Limb (tissue), 2 donors: ENCODE measurements around the gene PPP1R14C.

ENCODE experiments used
- DNase-seq, 2 donors: peaks; one replicate each; pipeline ENCODE4 v3.0.0-alpha.2; 2016; ENCODE audit errors: extremely low spot score in 2 of 2

Gene PPP1R14C

DNA sequence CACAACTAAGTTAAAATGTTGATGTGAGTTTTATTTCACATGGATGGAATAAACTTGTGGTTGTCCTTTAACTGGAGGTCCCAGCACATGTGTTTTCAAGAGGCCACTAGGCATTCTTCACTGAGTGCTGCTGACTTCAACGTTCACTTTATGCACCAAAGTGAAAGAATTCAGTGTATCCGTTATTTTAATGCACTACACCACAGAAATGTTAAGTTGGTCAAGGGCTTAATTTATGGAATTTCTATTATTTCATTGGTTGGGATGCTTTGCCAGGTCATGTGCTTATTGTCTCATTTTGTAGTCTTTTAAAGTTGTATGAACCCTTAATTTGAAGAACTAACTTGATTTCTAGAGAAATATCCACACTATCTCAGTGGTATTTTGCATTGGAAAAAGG, 106.4 kb downstream of the PPP1R14C start:
- DNase-seq, result no peak

GRCh38 chr6:150250826-150251225, 108.0 kb downstream of the PPP1R14C start:
- DNase-seq, result no peak

DNA sequence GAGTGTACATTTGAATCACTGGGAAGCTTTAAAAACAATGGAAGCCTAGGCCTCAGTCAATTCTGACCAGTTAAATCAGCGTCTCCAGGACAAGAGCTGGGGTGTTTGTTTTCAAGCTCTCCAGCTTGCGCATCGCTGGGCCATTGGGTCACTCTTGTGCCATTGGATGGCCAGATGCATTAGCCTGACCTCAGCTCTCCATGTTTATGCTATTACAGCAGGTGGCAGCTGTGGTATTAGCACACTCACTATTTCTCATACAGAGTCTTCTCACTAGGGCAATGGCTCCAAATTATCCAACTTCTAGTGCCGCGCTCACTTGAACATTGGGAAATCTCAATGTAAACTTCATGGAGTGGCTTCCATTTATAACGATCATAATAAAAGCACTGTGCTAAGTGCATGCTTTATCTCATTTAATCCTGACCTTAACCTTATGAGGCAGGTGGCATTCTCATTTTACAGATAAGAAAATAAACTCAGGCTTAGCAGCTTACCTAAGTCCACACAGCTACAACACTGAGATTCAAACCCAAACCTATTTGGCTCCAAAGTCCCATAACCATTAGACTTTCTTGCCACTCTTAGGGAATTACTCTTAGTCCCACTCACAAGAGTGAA, 108.8 kb downstream of the PPP1R14C start:
- no peak for DNase-seq

DNA sequence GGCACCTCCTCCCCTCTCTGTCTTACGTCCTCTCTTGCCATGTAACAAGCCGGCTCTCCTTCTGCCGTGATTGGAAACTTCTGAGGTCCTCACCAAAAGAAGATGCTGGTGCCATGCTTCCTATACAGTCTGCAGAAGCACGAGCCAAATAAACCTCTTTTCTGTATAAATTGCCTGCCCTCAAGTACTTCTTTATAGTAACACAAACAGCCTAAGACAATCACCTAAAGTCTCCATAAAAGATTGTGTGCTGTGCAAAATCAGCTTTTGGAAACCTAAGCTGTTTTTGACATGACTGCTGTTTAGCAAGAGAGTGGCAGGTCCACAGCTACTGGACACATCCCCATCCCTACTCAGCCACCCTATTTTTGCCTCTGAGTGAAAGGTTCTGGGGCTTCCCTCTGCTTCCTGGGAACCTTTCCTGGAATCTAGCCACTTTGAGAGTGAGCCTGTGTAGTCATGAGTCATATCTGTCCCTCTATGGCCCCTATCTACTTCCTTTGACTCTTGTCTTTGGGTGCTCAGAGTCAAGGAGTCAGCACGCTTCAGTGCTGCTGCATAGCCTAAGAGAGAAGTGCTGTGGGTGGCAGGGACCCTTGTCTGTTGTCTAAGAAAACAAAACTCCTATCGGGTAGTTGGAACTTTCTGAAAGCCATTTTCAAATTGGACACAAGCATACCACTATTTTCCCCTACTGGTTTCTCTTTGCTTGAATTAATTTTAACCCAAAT, 110.0 kb downstream of the PPP1R14C start:
- DNase-seq, result no peak

GRCh38 chr6:150253489-150253888, 110.6 kb downstream of the PPP1R14C start:
- no peak for DNase-seq

DNA sequence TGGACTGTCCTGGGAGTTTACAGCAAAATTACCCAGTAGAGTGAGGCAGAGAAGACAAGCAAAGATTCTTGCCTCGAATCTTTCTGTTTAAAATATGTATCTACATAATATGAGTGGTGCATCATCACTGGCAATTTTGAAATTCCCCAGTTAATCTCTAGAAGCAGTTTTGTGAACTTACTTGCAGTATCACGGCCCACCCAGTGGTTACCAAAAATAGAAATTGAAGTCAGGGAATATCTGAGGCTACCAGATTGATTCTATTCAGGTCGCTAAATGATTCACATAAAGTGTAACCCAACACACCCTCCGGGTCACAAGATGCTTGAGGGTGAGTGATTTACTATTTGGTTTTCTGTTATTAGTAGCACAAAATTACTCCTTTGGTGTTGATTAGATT, 111.9 kb downstream of the PPP1R14C start:
- no peak for DNase-seq

- DNase-seq, result no peak
These were observed 113.0 kb downstream of the PPP1R14C start for GRCh38 chr6:150255840-150256239.

- DNase-seq, result no peak
These were observed 113.9 kb downstream of the PPP1R14C start for GRCh38 chr6:150256618-150257272.

GRCh38 chr6:150258381-150258780, 115.5 kb downstream of the PPP1R14C start:
- no peak for DNase-seq

GRCh38 chr6:150260931-150261330, 118.1 kb downstream of the PPP1R14C start:
- DNase-seq, result no peak

DNA sequence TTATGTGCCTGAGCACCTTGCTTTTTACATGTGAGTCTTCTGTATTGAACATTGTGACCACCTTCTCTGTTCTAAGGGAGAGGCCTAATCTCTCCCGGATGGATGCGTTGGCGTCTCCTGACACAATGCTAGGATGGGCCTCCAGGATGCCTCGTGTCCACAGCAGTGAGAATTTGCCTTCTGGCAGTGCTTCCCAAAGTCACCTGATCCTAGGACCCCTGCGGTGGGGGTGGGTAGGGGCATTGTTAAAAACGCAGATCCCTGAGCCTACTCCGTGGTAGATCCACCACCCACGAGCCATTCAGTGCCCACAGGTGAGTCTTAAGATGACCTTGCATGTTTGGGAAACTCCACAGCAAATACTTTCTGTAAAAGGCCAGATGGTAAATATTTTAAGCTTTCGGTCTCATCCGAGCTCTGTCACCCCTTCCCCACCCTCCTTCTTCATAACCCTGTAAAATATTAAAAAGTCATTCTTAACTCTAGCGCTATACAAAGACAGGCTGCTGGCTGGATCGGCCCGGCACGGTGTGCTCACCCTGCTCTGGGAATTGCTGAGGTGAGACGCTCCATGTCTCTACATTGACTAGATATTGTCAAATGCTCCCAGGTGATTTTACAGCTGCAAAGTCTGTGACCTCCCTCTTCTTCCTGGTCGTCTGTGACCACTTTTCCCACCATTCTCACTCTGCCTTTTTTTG, 119.3 kb downstream of the PPP1R14C start:
- no peak for DNase-seq

DNA sequence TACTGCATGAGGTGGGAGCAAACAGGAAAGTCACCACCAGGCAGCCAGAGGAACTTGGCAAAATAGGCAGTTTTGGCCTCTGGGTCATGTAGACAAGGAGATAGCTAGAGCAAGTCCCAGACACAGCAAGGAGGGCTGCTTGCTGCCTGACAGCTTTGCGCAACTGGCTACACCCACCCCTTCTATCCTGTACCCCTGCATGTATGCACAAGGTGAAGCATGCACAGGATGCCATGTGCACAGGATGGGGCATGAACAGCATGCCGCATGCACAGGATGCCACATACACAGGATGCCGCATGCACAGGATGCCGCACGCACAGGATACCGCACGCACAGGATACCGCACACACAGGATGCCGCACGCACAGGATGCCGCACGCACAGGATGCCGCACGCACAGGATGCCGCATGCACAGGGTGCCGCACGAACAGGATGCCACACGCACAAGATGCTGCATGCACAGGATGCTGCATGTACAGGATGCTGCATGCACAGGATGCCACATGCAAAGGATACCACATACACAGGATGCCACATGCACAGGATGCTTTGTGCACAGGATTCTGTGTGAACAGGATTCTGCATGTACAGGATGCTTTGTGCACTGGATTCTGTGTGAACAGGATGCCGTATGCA, 121.0 kb downstream of the PPP1R14C start:
- DNase-seq, result no peak

- DNase-seq, result no peak
These were observed 123.5 kb downstream of the PPP1R14C start for GRCh38 chr6:150266309-150266708.

DNA sequence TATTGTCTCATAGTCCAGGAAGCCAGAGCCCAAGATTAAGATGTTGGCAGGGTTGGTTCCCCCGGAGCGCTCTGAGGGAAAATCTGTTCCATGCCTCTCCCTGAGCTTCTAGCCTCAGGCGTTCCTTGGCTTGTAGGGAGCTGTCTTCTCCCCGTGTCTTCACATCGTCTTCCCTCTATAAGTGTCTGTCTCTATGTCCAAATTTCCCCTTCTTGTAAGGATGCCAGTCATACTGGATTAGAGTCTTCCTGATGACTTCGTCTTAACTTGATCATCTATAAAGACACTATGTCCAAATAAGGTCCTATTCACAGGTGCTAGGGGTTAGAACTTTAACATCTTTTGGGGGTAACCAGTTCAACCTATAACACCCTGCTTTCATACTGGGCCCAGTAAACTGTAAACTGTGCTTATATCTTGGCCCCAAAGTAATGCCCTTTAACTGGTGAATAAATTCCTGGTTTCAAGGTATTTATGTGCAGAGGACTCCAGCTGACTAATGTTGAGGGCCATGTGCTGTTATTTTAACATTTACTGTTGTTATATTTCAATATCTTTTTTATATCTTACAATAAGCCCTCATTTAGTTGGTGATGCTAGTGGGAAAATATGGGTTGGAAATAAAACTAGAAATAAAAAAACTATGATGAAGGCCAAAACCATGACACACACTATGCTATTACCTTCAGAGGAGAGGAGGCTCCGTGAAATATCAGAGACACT, 124.3 kb downstream of the PPP1R14C start:
- no peak for DNase-seq

DNA sequence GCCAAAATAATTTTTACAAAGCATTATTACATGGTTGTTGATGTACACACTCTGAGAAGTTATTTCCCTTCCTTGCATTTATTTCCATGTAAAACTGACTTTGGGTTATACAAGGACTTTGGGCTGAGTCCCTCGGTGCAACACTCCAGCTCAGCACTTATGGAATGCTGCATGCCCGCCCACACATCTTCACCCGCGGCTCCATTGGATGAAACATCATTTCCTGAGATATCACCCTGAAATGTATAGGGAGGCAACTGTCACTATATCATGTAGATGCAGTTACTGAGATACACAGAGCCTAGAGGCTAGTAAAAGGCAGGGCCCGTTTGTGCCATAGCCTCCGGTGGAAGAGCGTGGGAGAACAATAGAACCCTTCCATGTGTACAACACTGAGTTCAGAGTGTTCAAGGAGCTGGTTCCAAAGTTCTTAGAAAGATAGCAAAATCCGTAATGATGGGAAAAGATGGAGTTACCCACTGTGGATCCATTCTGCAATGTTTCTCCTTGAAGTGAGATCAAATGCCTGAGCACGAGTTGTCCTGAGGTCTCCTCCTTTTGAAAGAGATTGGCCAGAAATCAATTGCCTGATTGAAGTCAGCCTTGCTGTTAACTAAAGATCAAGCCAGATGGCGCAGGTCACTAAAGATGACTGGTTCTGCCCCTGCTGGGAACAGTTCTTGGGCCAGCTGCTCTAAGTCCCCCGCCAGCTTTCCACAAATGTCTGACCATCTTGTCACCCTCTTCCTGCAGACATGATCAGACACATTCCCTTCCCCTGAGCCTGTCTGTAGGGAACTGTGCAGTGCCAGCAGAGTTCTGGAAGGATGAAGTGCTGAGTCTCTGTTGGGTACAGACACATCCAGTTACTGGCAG, 125.1 kb downstream of the PPP1R14C start:
- DNase-seq, result no peak

DNA sequence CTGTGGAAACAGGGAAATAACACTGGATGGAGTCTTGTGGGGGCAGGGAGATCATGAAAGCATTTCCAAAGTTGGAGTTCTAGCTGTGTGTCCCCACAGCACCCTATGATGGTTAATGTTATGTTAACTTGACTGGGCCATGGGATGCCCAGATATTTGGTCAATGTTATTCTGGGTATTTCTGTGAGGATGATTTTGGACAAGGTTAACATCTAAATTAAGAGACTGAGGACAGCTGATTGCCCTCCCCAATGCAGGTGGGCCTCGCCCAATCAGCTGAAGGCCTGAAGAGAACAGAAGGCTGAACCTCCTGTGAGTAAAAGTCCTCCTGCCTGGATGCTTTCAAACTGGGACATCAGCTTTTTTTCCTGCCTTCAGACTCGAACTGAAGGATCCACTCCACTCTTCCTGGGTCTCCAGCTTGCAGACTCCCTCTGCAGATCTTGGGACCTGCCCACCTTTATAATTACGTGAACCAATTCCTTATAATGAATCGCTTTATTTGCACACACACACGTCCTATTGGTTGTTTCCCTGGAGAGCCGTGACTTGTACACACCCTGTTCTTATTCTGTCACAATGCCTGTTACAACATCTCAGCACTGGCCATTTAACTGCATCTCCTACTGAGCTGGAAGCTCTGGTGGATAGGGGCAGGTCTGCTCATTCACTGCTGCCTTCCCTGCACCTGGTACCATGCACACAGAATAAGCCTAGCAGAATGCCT, 126.4 kb downstream of the PPP1R14C start:
- no peak for DNase-seq

GRCh38 chr6:150269857-150270223, 127.0 kb downstream of the PPP1R14C start:
- DNase-seq, result no peak

GRCh38 chr6:150270330-150271052, 127.6 kb downstream of the PPP1R14C start:
- no peak for DNase-seq

DNA sequence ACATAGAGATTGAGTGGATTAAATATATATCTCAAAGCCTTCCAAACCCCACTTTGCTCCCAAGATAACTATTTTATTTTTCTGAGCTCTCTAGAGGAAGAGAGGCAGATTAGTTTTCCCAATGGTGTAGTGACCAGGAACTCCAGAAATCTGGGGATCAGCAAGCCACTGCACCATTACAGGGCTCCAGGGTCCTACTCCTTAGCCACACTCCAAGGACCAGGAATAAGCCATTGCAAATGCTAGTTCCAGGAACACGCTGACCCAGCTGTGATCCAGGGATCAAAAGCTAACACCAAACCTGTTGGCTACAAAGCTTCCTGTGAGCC, 128.3 kb downstream of the PPP1R14C start:
- DNase-seq, result no peak
